Stimulated activated effector memory CD8-positive, alpha-beta T cell treated with anti-CD3 and anti-CD28 coated beads, Interleukin-12 subunit alpha, Interleukin-12 subunit beta, amount 100 ng/mL, for 72 hours (primary cell): ENCODE data around the gene PRR20G.
A peak's percentile ranks its signal among the peaks of the same experiment; 100 is the strongest.

Experiments
- ATAC-seq: fragments of 150-1000 bp; cut with Tn5 transposase; 2 replicates; pipeline ENCODE4 v1.10.0; 2021
- DNase-seq, 2 donors: peaks; one replicate each; pipeline ENCODE4 v3.0.0; 2021 to 2022; ENCODE audit warnings: low spot score in 2 of 2
- H3K27ac Mint-ChIP-seq: one replicate; pipeline ENCODE4 v1.8.0; 2022; ENCODE audit warnings: mild to moderate bottlenecking, mixed read lengths
- H3K36me3 Mint-ChIP-seq: one replicate; pipeline ENCODE4 v1.8.0; 2022; ENCODE audit warnings: mild to moderate bottlenecking, mixed read lengths
- H3K4me1 Mint-ChIP-seq: one replicate; pipeline ENCODE4 v1.8.0; 2022; ENCODE audit warnings: mixed read lengths
- H3K4me3 Mint-ChIP-seq: one replicate; pipeline ENCODE4 v1.8.0; 2022; ENCODE audit warnings: mild to moderate bottlenecking, mixed read lengths
- H3K9me3 Mint-ChIP-seq: one replicate; pipeline ENCODE4 v1.8.0; 2022; ENCODE audit warnings: mixed read lengths

Gene PRR20G

GRCh38 chr3:127260826-127261555, 26.9 kb downstream of the PRR20G start:
- Mint-ChIP-seq H3K9me3 (no peaks in the 10 kb centered on the region), H3K4me1 (no peaks in the 10 kb centered on the region), H3K27ac (no peak overlapping the region), H3K36me3 (no peaks in the 10 kb centered on the region), H3K4me3 (no peak overlapping the region)
- DNase-seq (no peak), ATAC-seq (no peak)

GRCh38 chr3:127260416-127260815, 27.4 kb downstream of the PRR20G start:
- DNase-seq, result no peak

GRCh38 chr3:127259882-127260281, 28.0 kb downstream of the PRR20G start:
- H3K27ac Mint-ChIP-seq, result no peak overlapping the region
- H3K4me3 Mint-ChIP-seq, result no peak overlapping the region
- no peak for ATAC-seq
- no peaks in the 10 kb centered on the region for H3K36me3 Mint-ChIP-seq
- no peaks in the 10 kb centered on the region for H3K9me3 Mint-ChIP-seq
- H3K4me1 Mint-ChIP-seq, result no peaks in the 10 kb centered on the region
- DNase-seq, result no peak

More at GRCh38 chr3:127260416-127260815, 27.4 kb downstream of the PRR20G start:
- H3K4me1 Mint-ChIP-seq, result no peaks in the 10 kb centered on the region
- no peaks in the 10 kb centered on the region for H3K9me3 Mint-ChIP-seq
- no peak overlapping the region for H3K27ac Mint-ChIP-seq
- no peak overlapping the region for H3K4me3 Mint-ChIP-seq
- ATAC-seq, result no peak
- no peaks in the 10 kb centered on the region for H3K36me3 Mint-ChIP-seq

GRCh38 chr3:127258733-127259132, 29.1 kb downstream of the PRR20G start:
- H3K27ac Mint-ChIP-seq, result no peak overlapping the region
- no peak for ATAC-seq

GRCh38 chr3:127257351-127257750, 30.5 kb downstream of the PRR20G start:
- Mint-ChIP-seq H3K9me3 (no peaks in the 10 kb centered on the region), H3K27ac (no peak overlapping the region), H3K4me3 (no peak overlapping the region), H3K36me3 (no peaks in the 10 kb centered on the region), H3K4me1 (no peaks in the 10 kb centered on the region)
- ATAC-seq (no peak), DNase-seq (peak in 1 of 2 donors; percentile 39)

More at GRCh38 chr3:127258733-127259132, 29.1 kb downstream of the PRR20G start:
- Mint-ChIP-seq H3K4me3 (no peak overlapping the region), H3K9me3 (no peaks in the 10 kb centered on the region), H3K4me1 (no peaks in the 10 kb centered on the region), H3K36me3 (no peaks in the 10 kb centered on the region)
- DNase-seq, result peak in 1 of 2 donors; percentile 26

- DNase-seq (peak in 1 of 2 donors; percentile 13), ATAC-seq (no peak)
- H3K9me3 Mint-ChIP-seq, result no peaks in the 10 kb centered on the region
- no peak overlapping the region for H3K4me3 Mint-ChIP-seq
- no peaks in the 10 kb centered on the region for H3K36me3 Mint-ChIP-seq
- H3K27ac Mint-ChIP-seq, result no peak overlapping the region
- no peaks in the 10 kb centered on the region for H3K4me1 Mint-ChIP-seq
Measured at GRCh38 chr3:127256733-127257271, 31.0 kb downstream of the PRR20G start.

GRCh38 chr3:127256138-127256537, 31.7 kb downstream of the PRR20G start:
- H3K4me1 Mint-ChIP-seq, result no peaks in the 10 kb centered on the region

GRCh38 chr3:127255516-127255915, 32.3 kb downstream of the PRR20G start:
- peak in 1 of 2 donors; percentile 29 for DNase-seq
- Mint-ChIP-seq H3K36me3 (no peaks in the 10 kb centered on the region), H3K4me3 (no peak overlapping the region), H3K9me3 (no peaks in the 10 kb centered on the region), H3K4me1 (no peaks in the 10 kb centered on the region), H3K27ac (no peak overlapping the region)
- ATAC-seq, result no peak

More at GRCh38 chr3:127256138-127256537, 31.7 kb downstream of the PRR20G start:
- H3K9me3 Mint-ChIP-seq, result no peaks in the 10 kb centered on the region
- no peaks in the 10 kb centered on the region for H3K36me3 Mint-ChIP-seq
- no peak overlapping the region for H3K4me3 Mint-ChIP-seq
- ATAC-seq (no peak), DNase-seq (no peak)
- H3K27ac Mint-ChIP-seq, result no peak overlapping the region

- H3K9me3 Mint-ChIP-seq, result peaks cover 4% of the 10 kb centered on the region
- H3K36me3 Mint-ChIP-seq, result no peaks in the 10 kb centered on the region
- H3K27ac Mint-ChIP-seq, result no peak overlapping the region
- no peak overlapping the region for H3K4me3 Mint-ChIP-seq
- ATAC-seq (no peak), DNase-seq (peak in 1 of 2 donors; percentile 37)
- H3K4me1 Mint-ChIP-seq, result no peaks in the 10 kb centered on the region
Measured at GRCh38 chr3:127254730-127255129, 33.1 kb downstream of the PRR20G start.

GRCh38 chr3:127254033-127254644, 33.7 kb downstream of the PRR20G start:
- no peaks in the 10 kb centered on the region for H3K4me1 Mint-ChIP-seq
- ATAC-seq (no peak), DNase-seq (peak in 1 of 2 donors; percentile 22)
- peaks cover 4% of the 10 kb centered on the region for H3K9me3 Mint-ChIP-seq
- no peaks in the 10 kb centered on the region for H3K36me3 Mint-ChIP-seq
- H3K4me3 Mint-ChIP-seq, result no peak overlapping the region
- no peak overlapping the region for H3K27ac Mint-ChIP-seq

- Mint-ChIP-seq H3K4me1 (no peaks in the 10 kb centered on the region), H3K27ac (no peak overlapping the region), H3K4me3 (no peak overlapping the region), H3K36me3 (no peaks in the 10 kb centered on the region), H3K9me3 (peaks cover 4% of the 10 kb centered on the region)
- no peak for DNase-seq
- ATAC-seq, result no peak
Measured at GRCh38 chr3:127253491-127253890, 34.4 kb downstream of the PRR20G start.

GRCh38 chr3:127252446-127252845, 35.4 kb downstream of the PRR20G start:
- H3K4me3 Mint-ChIP-seq, result no peak overlapping the region

GRCh38 chr3:127250032-127250431, 37.8 kb downstream of the PRR20G start:
- no peak for ATAC-seq

More at GRCh38 chr3:127252446-127252845, 35.4 kb downstream of the PRR20G start:
- Mint-ChIP-seq H3K9me3 (peaks cover 7% of the 10 kb centered on the region), H3K36me3 (no peaks in the 10 kb centered on the region), H3K4me1 (no peaks in the 10 kb centered on the region), H3K27ac (no peak overlapping the region)
- ATAC-seq (no peak), DNase-seq (peak in 1 of 2 donors; percentile 18)

GRCh38 chr3:127247292-127247691, 40.6 kb downstream of the PRR20G start:
- ATAC-seq (no peak), DNase-seq (no peak)
- Mint-ChIP-seq H3K4me3 (no peak overlapping the region), H3K36me3 (no peaks in the 10 kb centered on the region), H3K27ac (no peak overlapping the region), H3K9me3 (peaks cover 25% of the 10 kb centered on the region), H3K4me1 (no peaks in the 10 kb centered on the region)

More at GRCh38 chr3:127250032-127250431, 37.8 kb downstream of the PRR20G start:
- peaks cover 20% of the 10 kb centered on the region for H3K9me3 Mint-ChIP-seq
- H3K27ac Mint-ChIP-seq, result no peak overlapping the region
- H3K4me1 Mint-ChIP-seq, result no peaks in the 10 kb centered on the region
- no peak overlapping the region for H3K4me3 Mint-ChIP-seq
- H3K36me3 Mint-ChIP-seq, result no peaks in the 10 kb centered on the region
- no peak for DNase-seq

GRCh38 chr3:127238602-127239001, 49.2 kb downstream of the PRR20G start:
- DNase-seq (no peak), ATAC-seq (no peak)
- no peaks in the 10 kb centered on the region for H3K4me1 Mint-ChIP-seq
- no peak overlapping the region for H3K4me3 Mint-ChIP-seq
- H3K9me3 Mint-ChIP-seq, result peaks cover 4% of the 10 kb centered on the region
- no peak overlapping the region for H3K27ac Mint-ChIP-seq
- H3K36me3 Mint-ChIP-seq, result no peaks in the 10 kb centered on the region

- no peaks in the 10 kb centered on the region for H3K36me3 Mint-ChIP-seq
- H3K4me3 Mint-ChIP-seq, result no peak overlapping the region
- ATAC-seq, result no peak
- H3K9me3 Mint-ChIP-seq, result peaks cover 4% of the 10 kb centered on the region
- no peaks in the 10 kb centered on the region for H3K4me1 Mint-ChIP-seq
- no peak for DNase-seq
- H3K27ac Mint-ChIP-seq, result no peak overlapping the region
Measured at GRCh38 chr3:127237835-127238234, 50.0 kb downstream of the PRR20G start.
